ENCODE measurements around the gene EME2. TPM values are rescaled to one million over a fixed set of nuclear protein-coding genes. Genes with fewer than 3 reads are reported as not detected.

Gene EME2
- total RNA-seq, 1 donor from 2014 or later: 41.5 TPM

- H3K27ac Mint-ChIP-seq: no peak overlapping the region
- peaks cover 4% of the 10 kb centered on the region for H3K36me3 Mint-ChIP-seq
- no peak for TF ChIP-seq CTCF (IDR thresholded peaks at IDR 0.05; ENCODE audit: unreplicated experiment)
- no peaks in the 10 kb centered on the region for H3K27me3 Mint-ChIP-seq (ENCODE audit: low read depth)
- no peaks in the 10 kb centered on the region for H3K4me1 Mint-ChIP-seq
- H3K4me3 Mint-ChIP-seq: no peak overlapping the region
- no peak for DNase-seq (ENCODE audit: low spot score in 2 of 2, unreplicated experiment in 2 of 2)
- no peaks in the 10 kb centered on the region for H3K9me3 Mint-ChIP-seq
Observed at GRCh38 chr16:1820096-1820945, 47.7 kb downstream of the EME2 start.

GRCh38 chr16:1820946-1821290, 48.3 kb downstream of the EME2 start:
- no peak for TF ChIP-seq CTCF (IDR thresholded peaks at IDR 0.05; ENCODE audit: unreplicated experiment)
- no peak overlapping the region for H3K27ac Mint-ChIP-seq
- peaks cover 4% of the 10 kb centered on the region for H3K4me1 Mint-ChIP-seq
- H3K27me3 Mint-ChIP-seq (ENCODE audit: low read depth): no peaks in the 10 kb centered on the region
- H3K4me3 Mint-ChIP-seq: no peak overlapping the region
- H3K36me3 Mint-ChIP-seq: no peaks in the 10 kb centered on the region
- no peak for DNase-seq (ENCODE audit: low spot score in 2 of 2, unreplicated experiment in 2 of 2)
- H3K9me3 Mint-ChIP-seq: no peaks in the 10 kb centered on the region

GRCh38 chr16:1821861-1822611, 49.4 kb downstream of the EME2 start:
- no peak overlapping the region for H3K27ac Mint-ChIP-seq
- no peak for TF ChIP-seq CTCF (IDR thresholded peaks at IDR 0.05; ENCODE audit: unreplicated experiment)
- no peak for DNase-seq (ENCODE audit: low spot score in 2 of 2, unreplicated experiment in 2 of 2)
- peaks cover 4% of the 10 kb centered on the region for H3K4me1 Mint-ChIP-seq
- no peaks in the 10 kb centered on the region for H3K36me3 Mint-ChIP-seq
- H3K4me3 Mint-ChIP-seq: no peak overlapping the region
- H3K9me3 Mint-ChIP-seq: no peaks in the 10 kb centered on the region
- no peaks in the 10 kb centered on the region for H3K27me3 Mint-ChIP-seq (ENCODE audit: low read depth)

GRCh38 chr16:1822801-1823200, 50.2 kb downstream of the EME2 start:
- Mint-ChIP-seq H3K9me3 (no peaks in the 10 kb centered on the region), H3K27me3 (ENCODE audit: low read depth) (no peaks in the 10 kb centered on the region), H3K36me3 (no peaks in the 10 kb centered on the region), H3K27ac (no peak overlapping the region), H3K4me1 (peaks cover 10% of the 10 kb centered on the region), H3K4me3 (no peak overlapping the region)
- no peak for DNase-seq (ENCODE audit: low spot score in 2 of 2, unreplicated experiment in 2 of 2)
- no peak for TF ChIP-seq CTCF (IDR thresholded peaks at IDR 0.05; ENCODE audit: unreplicated experiment)

- peaks cover 17% of the 10 kb centered on the region for H3K4me1 Mint-ChIP-seq
- no peak for DNase-seq (ENCODE audit: low spot score in 2 of 2, unreplicated experiment in 2 of 2)
- no peaks in the 10 kb centered on the region for H3K27me3 Mint-ChIP-seq (ENCODE audit: low read depth)
- H3K36me3 Mint-ChIP-seq: no peaks in the 10 kb centered on the region
- H3K9me3 Mint-ChIP-seq: no peaks in the 10 kb centered on the region
- no peak for TF ChIP-seq CTCF (IDR thresholded peaks at IDR 0.05; ENCODE audit: unreplicated experiment)
- no peak overlapping the region for H3K27ac Mint-ChIP-seq
- no peak overlapping the region for H3K4me3 Mint-ChIP-seq
Observed at GRCh38 chr16:1823821-1824220, 51.2 kb downstream of the EME2 start.

All from mesothelial cell of epicardium (in vitro differentiated cells).